Fibroblast of lung (primary cell): ENCODE results near the gene OR2AJ1. TPM values are rescaled to one million over a fixed set of nuclear protein-coding genes. Genes with fewer than 3 reads are reported as not detected.

Experiments
- DNase-seq, 2 donors: peaks; one replicate each; pipeline versions ENCODE4 v3.0.0 to v3.0.0-alpha.2; 2010; ENCODE audit warnings: low read depth in 2 of 2
- H2AFZ ChIP-seq: 2 replicates; pipeline ENCODE4 v1.5.1; 2012; ENCODE audit warnings: low read length, control low read depth, inconsistent platforms
- H3K27ac ChIP-seq: 2 replicates; pipeline ENCODE4 v1.5.1; 2011; ENCODE audit warnings: low read length, control low read depth; ENCODE audit not compliant: insufficient read depth
- H3K27me3 ChIP-seq: 2 replicates; pipeline ENCODE4 v1.5.1; 2011; ENCODE audit warnings: mild to moderate bottlenecking, low read length; ENCODE audit not compliant: control insufficient read depth, insufficient read depth
- H3K36me3 ChIP-seq: 2 replicates; pipeline ENCODE4 v1.5.1; 2011; ENCODE audit warnings: low read length; ENCODE audit not compliant: control insufficient read depth, insufficient read depth
- H3K4me1 ChIP-seq: 2 replicates; pipeline ENCODE4 v1.5.1; 2011; ENCODE audit warnings: low read length; ENCODE audit not compliant: control insufficient read depth, insufficient read depth; ENCODE audit errors: extremely low read depth
- H3K4me2 ChIP-seq: 2 replicates; pipeline ENCODE4 v1.5.1; 2011; ENCODE audit warnings: low read length, control low read depth; ENCODE audit not compliant: insufficient read depth; ENCODE audit errors: extremely low read depth
- H3K4me3 ChIP-seq, 4 experiments: fragments of 200-600 bp in 1 of 4; sonication (generic) in 1 of 4; replicated peaks in 1 of 4; 2 replicates each; pipeline ENCODE4 v1.5.1; 2011 to 2016; ENCODE audit warnings: low read length in 4 of 4, low read depth in 3 of 4, mild to moderate bottlenecking in 3 of 4, control low read depth in 2 of 4, inconsistent platforms in 1 of 4, mixed read lengths in 1 of 4; ENCODE audit not compliant: insufficient read depth in 1 of 4; ENCODE audit errors: control extremely low read depth in 1 of 4
- H3K79me2 ChIP-seq: 2 replicates; pipeline ENCODE4 v1.5.1; 2012; ENCODE audit warnings: mild to moderate bottlenecking, low read length, inconsistent platforms; ENCODE audit not compliant: control insufficient read depth, insufficient read depth
- H3K9ac ChIP-seq: 2 replicates; pipeline ENCODE4 v1.5.1; 2011; ENCODE audit warnings: mild to moderate bottlenecking, low read length, control low read depth; ENCODE audit not compliant: insufficient read depth
- H3K9me3 ChIP-seq: 2 replicates; pipeline ENCODE4 v1.5.1; 2012; ENCODE audit warnings: low read depth, low read length; ENCODE audit not compliant: control insufficient read depth, insufficient read depth
- H4K20me1 ChIP-seq: 2 replicates; pipeline ENCODE4 v1.5.1; 2011; ENCODE audit warnings: low read length; ENCODE audit not compliant: control insufficient read depth, insufficient read depth; ENCODE audit errors: extremely low read depth
- EZH2 ChIP-seq: IDR thresholded peaks from 2 replicates; pipeline ENCODE4 v1.5.1; 2012; ENCODE audit warnings: low read length, control low read depth, mild to moderate bottlenecking; ENCODE audit errors: missing control alignments
- polyA plus RNA-seq, 2 donors: library from polyadenylated mRNA; depleted of rRNA in 1 of 2; stranded (reverse) in 1 of 2; unstranded in 1 of 2; fragments of >200 nt; gene quantifications; 2 replicates each; pipeline ENCODE4 v1.2.1, GENCODE V29; 2011 to 2012; ENCODE audit warnings: missing spikeins in 1 of 2
- total RNA-seq: library from RNA; depleted of rRNA; stranded (reverse); fragments of >200 nt; gene quantifications from 2 replicates; pipeline ENCODE4 v1.2.1, GENCODE V29; 2014
- TF ChIP-seq, protein P1 (sequence below), 2 donors: IDR thresholded peaks in 1 of 2; conservative IDR thresholded peaks in 1 of 2; 1 replicate in 1 of 2; 2 replicates in 1 of 2; pipeline ENCODE4 v1.5.1; 2011 to 2012; ENCODE audit warnings: low read length in 2 of 2, control low read depth in 1 of 2, inconsistent platforms in 1 of 2, low read depth in 1 of 2, mild to moderate bottlenecking in 1 of 2

Gene OR2AJ1
- total and polyA plus RNA-seq, 2 donors (not counting 1 experiment from before 2014, with no cell fraction given) = not detected

DNA sequence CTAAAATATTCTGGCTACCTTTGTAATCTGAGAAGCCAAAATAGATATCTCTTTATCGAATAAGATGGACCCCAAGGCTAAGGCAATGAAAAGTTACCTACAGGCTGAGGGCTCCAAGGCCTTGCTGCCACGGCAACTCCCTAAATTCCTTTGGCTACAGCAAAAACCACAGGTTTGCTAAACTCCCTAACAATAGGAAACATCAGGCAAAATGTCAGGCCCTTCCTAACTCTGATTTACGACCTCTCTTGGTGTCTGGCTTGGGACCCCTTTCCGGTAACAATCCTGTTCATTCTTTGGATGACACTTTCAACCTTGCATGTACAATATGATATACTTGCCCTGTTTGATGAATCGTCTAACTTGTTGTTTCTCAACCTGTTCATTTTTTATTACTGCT is 15.9 kb upstream of the OR2AJ1 start:
- Histone ChIP-seq H3K9me3 (no peaks in the 10 kb centered on the region), H3K79me2 (no peaks in the 10 kb centered on the region), H3K4me3 (no peak overlapping the region), H4K20me1 (no peaks in the 10 kb centered on the region), H3K9ac (no peak overlapping the region), H3K4me1 (no peaks in the 10 kb centered on the region), H3K27ac (no peak overlapping the region), H3K4me2 (no peak overlapping the region), H2AFZ (no peak overlapping the region), H3K36me3 (no peaks in the 10 kb centered on the region), H3K27me3 (no peaks in the 10 kb centered on the region)
- no peak for TF ChIP-seq EZH2
- TF ChIP-seq, protein P1, sequence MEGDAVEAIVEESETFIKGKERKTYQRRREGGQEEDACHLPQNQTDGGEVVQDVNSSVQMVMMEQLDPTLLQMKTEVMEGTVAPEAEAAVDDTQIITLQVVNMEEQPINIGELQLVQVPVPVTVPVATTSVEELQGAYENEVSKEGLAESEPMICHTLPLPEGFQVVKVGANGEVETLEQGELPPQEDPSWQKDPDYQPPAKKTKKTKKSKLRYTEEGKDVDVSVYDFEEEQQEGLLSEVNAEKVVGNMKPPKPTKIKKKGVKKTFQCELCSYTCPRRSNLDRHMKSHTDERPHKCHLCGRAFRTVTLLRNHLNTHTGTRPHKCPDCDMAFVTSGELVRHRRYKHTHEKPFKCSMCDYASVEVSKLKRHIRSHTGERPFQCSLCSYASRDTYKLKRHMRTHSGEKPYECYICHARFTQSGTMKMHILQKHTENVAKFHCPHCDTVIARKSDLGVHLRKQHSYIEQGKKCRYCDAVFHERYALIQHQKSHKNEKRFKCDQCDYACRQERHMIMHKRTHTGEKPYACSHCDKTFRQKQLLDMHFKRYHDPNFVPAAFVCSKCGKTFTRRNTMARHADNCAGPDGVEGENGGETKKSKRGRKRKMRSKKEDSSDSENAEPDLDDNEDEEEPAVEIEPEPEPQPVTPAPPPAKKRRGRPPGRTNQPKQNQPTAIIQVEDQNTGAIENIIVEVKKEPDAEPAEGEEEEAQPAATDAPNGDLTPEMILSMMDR (conservative IDR thresholded peaks at IDR 0.05 in 1 of 2, IDR thresholded peaks at IDR 0.05 in 1 of 2; ENCODE audit: low read depth in 1 of 2, low read length in 2 of 2) = no peak
- no peak for DNase-seq

DNA sequence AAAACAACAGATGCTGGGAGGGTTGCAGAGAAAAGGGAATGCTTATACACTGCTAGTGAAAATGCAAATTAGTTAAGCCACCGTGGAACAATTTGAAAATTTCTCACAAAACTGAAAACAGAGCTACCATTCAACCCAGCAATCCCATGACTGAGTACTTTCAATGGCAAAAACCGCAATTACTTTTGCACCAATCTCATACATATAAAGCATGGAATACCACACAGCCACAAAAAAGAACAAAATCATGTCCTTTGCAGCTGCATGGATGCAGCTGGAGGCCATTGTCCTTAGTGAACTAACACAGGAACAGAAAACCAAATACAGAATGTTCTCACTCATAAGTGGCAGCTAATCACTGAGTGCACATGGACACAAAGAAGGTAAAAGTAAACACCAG is 10.9 kb upstream of the OR2AJ1 start:
- no peak for TF ChIP-seq EZH2
- TF ChIP-seq, protein P1 (conservative IDR thresholded peaks at IDR 0.05 in 1 of 2, IDR thresholded peaks at IDR 0.05 in 1 of 2; ENCODE audit: low read depth in 1 of 2, low read length in 2 of 2) = no peak
- Histone ChIP-seq H3K27me3 (no peaks in the 10 kb centered on the region), H3K9me3 (no peaks in the 10 kb centered on the region)

DNA sequence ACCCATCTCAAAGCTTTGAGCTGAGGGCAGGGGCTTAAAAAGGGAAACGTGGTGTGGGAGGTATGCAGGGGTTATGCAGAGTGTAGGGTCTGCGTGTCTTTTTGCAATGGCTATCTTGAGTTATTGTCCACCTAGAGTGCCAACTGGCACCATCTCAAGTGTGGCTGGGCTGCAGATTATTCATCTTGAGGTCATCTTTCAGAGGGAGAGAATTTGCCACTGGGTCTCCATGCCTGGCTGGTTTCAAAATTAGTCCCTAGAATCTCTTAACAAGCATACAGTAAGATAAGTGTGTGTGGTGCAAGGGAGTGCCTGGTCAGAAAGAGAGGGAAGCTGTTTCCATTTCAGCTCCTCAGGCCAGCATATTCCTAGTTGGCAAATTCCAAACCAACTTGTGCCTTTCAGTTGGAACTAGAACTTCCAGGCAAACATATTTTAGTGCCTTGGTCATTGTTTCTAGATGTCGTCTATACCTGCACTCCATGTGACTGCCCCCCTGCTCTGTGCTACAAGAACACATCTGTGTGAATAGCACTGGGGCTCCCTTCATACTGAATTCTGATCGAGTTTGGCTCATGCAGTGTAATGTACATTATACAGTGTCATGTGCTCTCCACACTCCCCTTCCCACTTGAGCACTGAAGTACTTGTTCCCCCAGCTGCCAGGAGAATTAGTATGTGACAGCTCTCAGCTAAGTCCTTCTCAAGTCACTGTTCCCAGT is 9.6 kb upstream of the OR2AJ1 start:
- no peaks in the 10 kb centered on the region for H3K79me2 ChIP-seq
- no peaks in the 10 kb centered on the region for H3K4me1 ChIP-seq
- H3K9me3 ChIP-seq = no peaks in the 10 kb centered on the region
- no peaks in the 10 kb centered on the region for H4K20me1 ChIP-seq
- no peak overlapping the region for H2AFZ ChIP-seq
- H3K4me2 ChIP-seq = no peak overlapping the region
- no peak for DNase-seq
- H3K27me3 ChIP-seq = no peaks in the 10 kb centered on the region
- TF ChIP-seq, protein P1 (conservative IDR thresholded peaks at IDR 0.05 in 1 of 2, IDR thresholded peaks at IDR 0.05 in 1 of 2; ENCODE audit: low read depth in 1 of 2, low read length in 2 of 2) = no peak
- TF ChIP-seq EZH2 = no peak
- H3K27ac ChIP-seq = no peak overlapping the region
- H3K36me3 ChIP-seq = no peaks in the 10 kb centered on the region
- no peak overlapping the region for H3K4me3 ChIP-seq
- H3K9ac ChIP-seq = no peak overlapping the region

More for the DNA sequence above, 10.9 kb upstream of the OR2AJ1 start:
- Histone ChIP-seq H2AFZ (no peak overlapping the region), H3K36me3 (no peaks in the 10 kb centered on the region), H3K27ac (no peak overlapping the region), H3K4me1 (no peaks in the 10 kb centered on the region), H3K9ac (no peak overlapping the region), H4K20me1 (no peaks in the 10 kb centered on the region), H3K4me3 (no peak overlapping the region), H3K4me2 (no peak overlapping the region), H3K79me2 (no peaks in the 10 kb centered on the region)
- no peak for DNase-seq
